ENCODE results near the gene PPP2R2D. TPM values are rescaled to one million over a fixed set of nuclear protein-coding genes. Genes with fewer than 3 reads are reported as not detected.

Gene PPP2R2D
- total RNA-seq, 6 experiments from 2014 or later, result 10.9 to 16.6 (median 14.3) TPM

DNA sequence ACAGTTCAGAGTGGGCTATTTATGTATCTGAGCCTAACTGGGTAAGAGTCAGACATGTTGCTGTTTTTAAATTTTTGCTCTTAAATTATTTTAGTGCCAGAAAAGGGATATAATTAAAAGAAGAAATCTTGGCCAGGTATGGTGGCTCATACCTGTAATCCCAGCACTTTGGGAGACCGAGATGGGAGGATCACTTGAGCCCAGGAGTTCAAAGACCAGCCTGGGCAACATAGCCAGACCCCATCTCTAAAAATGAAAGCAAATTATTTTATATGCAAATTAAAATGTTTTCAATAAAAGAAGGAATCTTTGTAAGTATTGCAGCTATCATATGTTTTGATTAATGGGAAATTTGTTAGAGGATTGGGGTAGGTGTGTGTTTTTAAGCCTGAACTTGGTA is 41.6 kb downstream of the PPP2R2D start:
- no peak overlapping the region for H3K4me3 ChIP-seq
- no peak for ATAC-seq
- DNase-seq, result no peak
- whole genome bisulfite sequencing (ENCODE audit: insufficient coverage, low coverage, low lambda C conversion rate, missing lambda C conversion rate), result 100% methylated on average over 1 of the region's 1 CpG
- no peak overlapping the region for H3K27ac ChIP-seq
- intact Hi-C loops (cut with DNase I), result no loop called here
- H3K36me3 ChIP-seq, result peaks cover 0 to 36% (median 14%) of the 10 kb centered on the region in 4 donors
- no peaks in the 10 kb centered on the region for H3K9me3 ChIP-seq
- TF ChIP-seq CTCF (IDR thresholded peaks at IDR 0.05) (no peak), POLR2A (IDR thresholded peaks at IDR 0.05) (no peak)
- H3K27me3 ChIP-seq, result no peaks in the 10 kb centered on the region
- H3K4me1 ChIP-seq, result no peaks in the 10 kb centered on the region

DNA sequence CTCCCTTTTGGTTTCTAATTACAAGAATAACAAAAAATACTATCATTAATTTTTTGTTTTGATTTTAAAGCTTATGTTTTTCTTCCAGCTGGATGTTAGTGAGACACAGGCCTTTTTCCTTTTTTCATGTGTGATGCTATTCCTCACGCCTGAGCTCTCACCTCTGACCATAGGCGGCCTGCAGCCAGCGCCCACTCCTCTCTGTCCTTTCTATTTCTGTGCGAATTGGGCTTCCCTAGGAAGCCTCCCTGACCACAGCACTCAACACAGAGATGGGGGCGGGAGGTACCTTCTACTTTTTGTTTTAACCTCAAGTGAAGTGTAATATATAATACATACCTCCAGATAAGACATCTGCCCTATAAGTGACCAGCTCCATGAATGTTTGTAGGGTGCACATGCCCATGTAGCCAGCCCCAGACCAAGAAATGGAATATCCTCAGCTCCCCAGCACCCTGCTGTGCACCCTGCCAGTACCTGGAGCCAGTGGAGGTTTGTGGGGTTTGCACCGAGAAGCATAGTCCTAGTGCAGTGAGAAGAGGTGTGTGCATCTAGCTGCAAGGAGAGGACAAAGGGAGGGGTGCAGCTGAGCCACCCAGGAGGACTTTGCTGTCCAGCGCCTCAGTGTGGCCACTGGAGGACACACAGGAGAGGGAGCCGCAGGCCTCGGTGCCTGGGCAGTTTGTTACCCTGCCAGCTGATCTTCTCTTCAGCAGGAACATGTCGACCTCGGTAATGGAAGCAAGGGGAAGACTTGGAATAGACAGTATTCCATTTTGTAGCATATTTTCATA is 42.4 kb downstream of the PPP2R2D start:
- H3K4me3 ChIP-seq, result no peak overlapping the region
- TF ChIP-seq CTCF (IDR thresholded peaks at IDR 0.05) (peak; percentile 28 to 47 (median 32)), POLR2A (IDR thresholded peaks at IDR 0.05) (no peak)
- H3K27me3 ChIP-seq, result no peaks in the 10 kb centered on the region
- H3K27ac ChIP-seq, result no peak overlapping the region
- DNase-seq, result peak in 2 of 3 donors; percentile 11 to 48
- no peaks in the 10 kb centered on the region for H3K9me3 ChIP-seq
- intact Hi-C loops (cut with DNase I), result no loop called here
- no peaks in the 10 kb centered on the region for H3K4me1 ChIP-seq
- peak; percentile 64 to 83 (median 70) for ATAC-seq
- WGBS (ENCODE audit: insufficient coverage, low coverage, low lambda C conversion rate, missing lambda C conversion rate), result 72% methylated on average over 8 of the region's 11 CpGs
- peaks cover 0 to 43% (median 14%) of the 10 kb centered on the region in 4 donors for H3K36me3 ChIP-seq

DNA sequence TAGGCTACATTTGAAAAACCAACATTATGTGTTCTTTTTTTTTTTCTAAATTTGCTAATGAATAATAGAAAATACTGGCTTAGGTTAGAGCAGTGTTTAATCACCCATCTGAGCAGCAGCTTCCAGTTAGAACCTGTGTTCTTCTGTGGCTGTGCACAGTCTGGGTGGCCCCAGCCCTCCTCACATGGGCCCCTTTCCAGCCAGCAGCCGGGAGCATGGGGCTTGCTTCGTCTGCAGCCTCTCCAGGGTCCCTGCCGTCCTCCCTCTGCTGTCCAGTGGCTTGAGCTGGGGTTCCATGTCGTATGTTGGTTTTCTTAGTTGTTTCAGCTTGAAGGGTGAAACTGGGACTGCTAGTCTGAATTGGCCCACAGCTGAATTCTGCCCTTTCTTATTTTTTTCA is 43.6 kb downstream of the PPP2R2D start:
- intact Hi-C loops (cut with DNase I), result no loop called here
- no peak overlapping the region for H3K4me3 ChIP-seq
- no peak for ATAC-seq
- 87% methylated on average over 3 of the region's 4 CpGs for WGBS (ENCODE audit: insufficient coverage, low coverage, low lambda C conversion rate, missing lambda C conversion rate)
- H3K9me3 ChIP-seq, result no peaks in the 10 kb centered on the region
- no peak for TF ChIP-seq POLR2A (IDR thresholded peaks at IDR 0.05)
- TF ChIP-seq CTCF (IDR thresholded peaks at IDR 0.05), result no peak
- peak in 1 of 3 donors; percentile 28 for DNase-seq
- no peaks in the 10 kb centered on the region for H3K27me3 ChIP-seq
- H3K4me1 ChIP-seq, result no peaks in the 10 kb centered on the region
- peaks cover 0 to 48% (median 19%) of the 10 kb centered on the region in 4 donors for H3K36me3 ChIP-seq
- no peak overlapping the region for H3K27ac ChIP-seq

GRCh38 chr10:131944976-131945695 is 44.3 kb downstream of the PPP2R2D start:
- Histone ChIP-seq H3K36me3 (peaks cover 0 to 50% (median 19%) of the 10 kb centered on the region in 4 donors), H3K4me3 (no peak overlapping the region), H3K27me3 (no peaks in the 10 kb centered on the region), H3K9me3 (no peaks in the 10 kb centered on the region), H3K27ac (no peak overlapping the region), H3K4me1 (no peaks in the 10 kb centered on the region)
- ATAC-seq, result no peak
- TF ChIP-seq POLR2A (IDR thresholded peaks at IDR 0.05) (no peak), CTCF (IDR thresholded peaks at IDR 0.05) (no peak)
- WGBS (ENCODE audit: insufficient coverage, low coverage, low lambda C conversion rate, missing lambda C conversion rate), result 96% methylated on average over 11 of the region's 28 CpGs
- no peak for DNase-seq
- intact Hi-C loops (cut with DNase I), result no loop called here

All from right lobe of liver (tissue), 6 donors.